ENCODE measurements around the gene LDLRAD4.

GRCh38 chr18:13214609-13215008 lies 4.0 kb upstream of the LDLRAD4 start:
- no peak for TF ChIP-seq RFX1 (IDR thresholded peaks at IDR 0.05)
- TF ChIP-seq SRSF9 (IDR thresholded peaks at IDR 0.05; ENCODE audit: borderline replicate concordance, low read depth, low read length): no peak
- TF ChIP-seq JUND (IDR thresholded peaks at IDR 0.05; ENCODE audit: borderline replicate concordance, low read depth, low read length): no peak
- TF ChIP-seq JUND (tag; IDR thresholded peaks at IDR 0.05; ENCODE audit: borderline replicate concordance, low read depth, low read length): no peak
- TF ChIP-seq EZH2 (IDR thresholded peaks at IDR 0.05; ENCODE audit: borderline replicate concordance, low read depth, low read length): no peak

All from K562 (cell line).